NCI-H510A (cell line): ENCODE results near the gene COPZ1.

ENCODE experiments used
- DNase-seq: peaks from one replicate; lab custom pipeline; 2025; lab: John Stamatoyannopoulos, UW

COPZ1 gene

GRCh38 chr12:54359762-54360351 is 34.9 kb downstream of the COPZ1 start:
- DNase-seq = no peak

DNA sequence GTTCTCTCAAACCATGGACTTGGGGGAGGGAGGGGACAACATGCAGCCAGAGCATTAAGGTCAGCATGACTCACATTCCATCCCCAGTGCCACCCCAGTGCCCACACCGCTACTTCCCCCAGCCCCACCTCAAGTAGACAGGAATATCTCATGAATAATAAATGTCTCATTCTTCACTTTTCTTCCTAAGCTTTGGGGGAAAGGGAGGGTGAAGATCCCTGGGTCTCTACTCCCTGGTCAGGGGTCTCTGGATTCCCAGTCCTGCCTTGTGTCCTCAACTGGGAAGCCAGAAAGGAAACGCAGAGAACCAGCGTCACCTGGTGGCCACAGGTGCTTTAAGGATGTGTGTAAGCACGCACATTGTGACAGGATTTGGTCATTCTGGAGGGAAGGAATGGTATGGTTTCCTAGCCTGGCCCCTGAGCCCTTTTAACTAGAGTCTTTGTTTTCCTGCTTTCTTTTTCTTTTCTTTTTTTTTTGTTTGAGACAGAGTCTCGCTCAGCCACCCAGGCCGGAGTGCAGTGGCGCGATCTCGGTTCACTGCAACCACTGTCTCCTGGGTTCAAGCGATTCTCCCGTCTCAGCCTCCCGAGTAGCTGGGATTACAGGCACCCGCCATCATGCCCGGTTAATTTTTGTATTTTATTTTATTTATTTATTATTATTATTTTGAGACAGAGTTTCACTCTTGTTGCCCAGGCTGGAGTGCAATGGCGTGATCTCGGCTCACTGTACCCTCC is 36.0 kb downstream of the COPZ1 start:
- peak; percentile 50 for DNase-seq

DNA sequence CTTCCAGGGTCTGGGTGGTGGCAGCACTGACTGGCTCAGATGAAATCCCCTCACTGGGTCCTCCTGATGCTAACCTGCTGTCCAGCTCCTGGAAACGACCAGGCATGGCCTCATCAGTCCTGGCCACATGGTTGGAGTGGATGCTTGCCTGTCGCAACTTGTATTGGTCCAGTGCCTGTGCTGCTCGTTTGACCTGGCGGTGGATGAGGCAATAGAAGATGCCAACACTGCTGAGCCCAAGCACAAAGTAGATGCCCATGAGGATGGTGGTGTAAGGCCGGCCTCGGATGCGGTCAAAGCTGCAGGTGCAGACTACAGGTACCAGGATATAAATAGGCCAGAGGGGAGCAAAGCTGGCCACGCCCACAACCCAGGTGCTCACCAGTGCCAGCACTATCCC is 38.1 kb downstream of the COPZ1 start:
- no peak for DNase-seq

DNA sequence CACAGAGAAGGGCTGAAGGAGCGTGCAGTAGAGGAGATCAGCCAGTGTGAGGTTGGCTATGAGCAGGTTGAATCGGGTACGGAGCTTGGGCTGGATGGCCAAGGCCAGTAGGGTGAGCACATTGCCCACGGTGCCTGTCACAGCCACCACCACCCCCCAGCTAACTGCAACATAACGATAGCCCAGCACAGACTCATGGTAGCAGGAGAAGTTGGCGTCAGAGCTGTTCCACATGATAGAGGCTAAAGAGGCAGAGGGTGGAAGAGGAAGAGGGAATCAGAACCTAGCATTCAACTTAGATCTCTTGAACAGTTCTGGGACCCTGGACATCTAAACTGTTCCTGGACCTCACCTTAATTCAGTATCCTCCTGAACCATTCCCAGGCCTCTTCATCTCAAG is 38.7 kb downstream of the COPZ1 start:
- no peak for DNase-seq

- no peak for DNase-seq
These were observed 39.5 kb downstream of the COPZ1 start, which contains the start of gene GPR84 for GRCh38 chr12:54364413-54364812. TSS of gene GPR84 (minus strand) at chr12:54364486. CDS start at chr12:54363851, 635 bp downstream.

DNA sequence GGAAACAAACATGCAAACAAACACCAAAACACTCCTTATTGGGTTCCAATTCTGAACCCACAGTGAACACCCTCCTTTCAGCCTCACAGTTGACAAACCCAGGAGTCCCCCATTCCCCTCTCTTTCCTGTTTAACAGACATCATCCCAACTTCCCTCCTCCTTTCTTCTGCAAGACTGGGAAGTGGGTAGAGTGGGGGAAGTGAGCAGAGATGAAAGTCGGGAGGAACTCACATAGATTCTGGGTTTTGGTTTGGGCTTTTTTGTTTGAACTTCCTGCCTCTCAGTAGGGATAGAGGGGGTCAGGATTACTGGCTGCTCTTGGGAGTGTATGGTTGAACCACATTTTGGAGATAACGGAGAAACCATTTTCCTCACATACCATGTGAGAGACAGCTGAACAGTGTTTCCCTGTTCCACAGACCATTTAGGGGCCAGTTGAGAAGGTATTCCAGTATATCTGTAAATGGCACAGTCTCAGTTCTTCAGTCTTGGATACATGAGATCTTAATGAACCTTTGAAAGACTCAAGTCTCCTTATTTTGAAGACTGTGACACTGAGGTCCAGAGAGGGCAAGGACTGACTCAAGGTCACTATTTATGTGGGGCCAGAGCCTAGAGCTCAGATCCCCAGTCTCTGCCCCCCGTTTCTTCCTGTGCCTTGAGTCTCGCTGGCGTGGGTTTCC is 43.2 kb downstream of the COPZ1 start:
- DNase-seq = no peak

DNA sequence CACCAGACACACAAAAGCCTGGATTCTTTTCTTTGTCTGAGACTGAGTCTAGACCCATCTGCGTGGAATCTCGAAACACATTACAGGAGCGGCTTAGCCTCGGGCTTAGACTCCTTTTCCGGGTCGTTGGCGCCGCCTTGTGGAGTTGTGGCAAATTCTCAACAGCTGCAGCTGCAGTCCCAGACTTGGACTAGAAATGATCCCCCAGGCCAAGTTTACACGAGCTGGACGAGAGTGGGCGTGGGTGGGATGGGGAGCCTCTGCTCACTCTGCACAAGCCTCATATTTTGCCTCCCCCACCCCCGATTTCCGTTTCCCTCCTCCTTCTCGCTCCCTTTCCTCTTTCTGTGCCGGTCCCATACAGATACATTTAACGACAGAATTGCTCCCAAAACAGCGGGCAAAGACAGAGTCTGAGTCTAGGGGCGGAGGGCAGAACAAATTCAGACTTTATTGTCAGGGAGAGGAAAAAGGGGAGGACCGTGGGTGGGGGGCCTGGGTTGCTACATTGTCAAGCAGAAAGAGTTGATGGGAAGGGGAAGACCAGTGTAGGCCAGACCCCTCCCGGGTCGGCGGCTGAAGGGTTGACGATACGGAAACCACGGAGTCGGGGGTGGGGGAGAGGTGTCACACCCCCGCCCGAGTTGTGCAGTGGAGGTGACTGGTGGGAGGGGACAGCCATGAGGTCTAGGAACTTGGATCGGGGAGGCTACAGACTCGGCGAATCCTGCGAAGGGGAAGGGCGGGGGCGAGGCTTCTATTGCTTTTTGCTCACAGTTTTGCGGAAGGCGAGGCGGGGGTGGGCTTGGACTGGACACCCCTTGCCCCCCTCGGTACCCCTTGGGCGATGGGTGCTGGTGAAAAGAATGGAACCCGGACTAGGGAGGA is 44.0 kb downstream of the COPZ1 start:
- DNase-seq = peak; percentile 49

DNA sequence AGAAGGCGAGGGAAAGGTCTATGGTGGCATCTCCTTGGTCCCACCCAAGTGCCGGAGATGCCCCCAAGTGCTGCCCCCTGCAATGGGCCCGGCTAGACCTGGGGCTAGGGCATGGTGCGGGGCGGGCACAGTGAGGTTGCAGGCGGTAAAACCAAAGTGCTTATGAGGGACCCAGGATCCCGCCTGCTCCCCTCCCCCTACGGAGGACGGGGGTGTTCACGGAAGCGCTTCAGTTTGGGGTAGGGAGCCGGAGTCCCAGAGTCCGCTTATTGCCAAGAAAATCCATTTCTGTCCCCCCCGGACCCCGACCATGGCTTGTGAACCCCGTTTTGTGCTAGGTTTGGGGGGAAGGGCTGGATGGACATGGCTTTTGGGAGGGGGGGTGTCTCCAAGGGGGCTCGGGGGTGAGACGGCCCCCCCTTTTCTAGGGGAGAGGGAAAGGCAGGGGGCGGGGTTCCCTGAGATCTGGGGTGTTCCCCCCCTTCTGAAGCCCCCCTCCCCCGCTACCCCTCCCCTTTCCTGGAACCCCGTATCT is 44.7 kb downstream of the COPZ1 start:
- no peak for DNase-seq

DNA sequence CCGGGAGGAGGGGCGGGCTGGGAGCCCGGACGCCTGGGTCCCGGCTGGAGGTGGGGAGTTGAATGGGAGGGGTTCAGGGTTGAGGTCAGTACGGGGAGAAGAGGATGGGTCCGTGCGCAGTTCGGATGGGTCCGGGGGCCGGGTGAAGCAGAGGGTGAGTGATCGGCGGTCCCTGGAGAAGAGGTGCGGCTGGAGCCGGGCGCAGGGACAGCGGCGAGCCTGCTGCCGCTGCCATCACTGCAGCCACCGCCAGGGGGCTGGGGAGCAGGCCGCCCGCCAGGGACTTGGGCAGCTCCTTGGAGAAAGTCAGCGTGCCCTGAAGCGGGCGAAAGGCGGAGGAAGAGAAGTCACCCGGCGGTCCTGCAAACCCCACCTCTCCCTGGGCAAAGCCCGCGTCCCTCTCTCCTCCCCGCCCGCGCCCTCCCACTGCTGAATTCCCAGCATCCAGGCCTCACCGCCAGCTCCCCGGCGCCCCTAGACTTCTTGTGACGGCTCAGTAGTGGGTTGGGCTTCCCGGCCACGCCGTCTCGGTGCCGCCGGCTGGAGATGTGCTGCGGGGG is 45.3 kb downstream of the COPZ1 start:
- no peak for DNase-seq

DNA sequence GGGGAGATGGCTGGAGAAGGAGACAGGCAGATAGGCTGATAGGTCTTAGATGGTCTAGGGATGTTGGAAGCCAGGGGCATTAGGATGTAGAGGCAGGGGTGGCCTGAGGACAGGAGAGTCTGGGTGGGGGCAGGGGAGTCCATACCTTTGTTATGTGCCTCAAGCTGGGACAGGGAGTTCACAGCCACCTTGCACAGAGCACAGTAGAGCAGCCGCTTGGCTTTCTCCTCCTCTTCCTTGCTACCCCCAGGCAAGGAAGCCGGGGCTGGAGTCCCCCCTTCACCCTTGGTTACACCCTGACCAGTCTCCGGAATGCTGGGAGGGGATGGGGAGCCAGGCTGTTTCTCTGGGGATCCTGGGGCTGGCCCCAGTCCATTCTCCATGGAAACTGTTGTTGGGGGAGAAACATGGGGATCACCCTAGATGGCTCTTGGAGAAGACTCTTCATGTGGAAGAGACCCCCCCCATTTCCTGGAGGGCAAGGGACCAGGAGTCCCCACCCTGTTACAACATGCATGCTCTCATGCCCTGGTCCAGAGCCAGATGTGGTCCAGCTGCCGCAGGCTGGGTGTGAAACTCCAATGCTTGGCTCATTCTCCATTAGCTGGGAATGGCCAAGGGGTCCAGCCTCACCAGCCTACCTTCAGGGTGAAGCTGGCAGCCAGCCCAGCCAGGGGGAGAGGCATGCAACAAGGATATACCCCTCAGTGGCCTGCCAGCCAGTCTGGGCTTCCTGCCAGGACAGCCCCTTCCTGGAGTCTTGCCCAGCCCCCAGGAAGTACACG is 46.6 kb downstream of the COPZ1 start:
- DNase-seq = peak; percentile 45

GRCh38 chr12:54372113-54372806 is 47.3 kb downstream of the COPZ1 start:
- DNase-seq = no peak

GRCh38 chr12:54373649-54374561 is 49.0 kb downstream of the COPZ1 start:
- no peak for DNase-seq

- peak; percentile 34 for DNase-seq
These were observed 49.8 kb downstream of the COPZ1 start for GRCh38 chr12:54374562-54375258.

DNA sequence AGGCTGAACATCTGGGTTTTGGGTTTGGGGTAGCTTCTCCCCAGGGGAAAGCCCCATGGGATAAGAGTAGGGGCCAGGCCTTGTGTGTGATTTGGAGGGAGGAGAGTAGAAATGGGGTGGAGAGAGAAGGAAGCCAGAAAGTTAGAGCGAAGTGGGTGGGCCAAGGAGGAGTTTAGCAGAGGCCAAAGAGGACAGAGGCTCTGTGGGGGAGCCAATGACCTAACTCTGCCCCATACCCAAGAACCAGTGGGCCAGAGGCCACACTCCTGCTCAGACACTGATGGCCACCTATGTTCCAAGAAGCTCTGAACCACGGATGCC is 50.3 kb downstream of the COPZ1 start:
- DNase-seq = no peak

GRCh38 chr12:54376596-54376995 is 51.7 kb downstream of the COPZ1 start:
- no peak for DNase-seq

DNA sequence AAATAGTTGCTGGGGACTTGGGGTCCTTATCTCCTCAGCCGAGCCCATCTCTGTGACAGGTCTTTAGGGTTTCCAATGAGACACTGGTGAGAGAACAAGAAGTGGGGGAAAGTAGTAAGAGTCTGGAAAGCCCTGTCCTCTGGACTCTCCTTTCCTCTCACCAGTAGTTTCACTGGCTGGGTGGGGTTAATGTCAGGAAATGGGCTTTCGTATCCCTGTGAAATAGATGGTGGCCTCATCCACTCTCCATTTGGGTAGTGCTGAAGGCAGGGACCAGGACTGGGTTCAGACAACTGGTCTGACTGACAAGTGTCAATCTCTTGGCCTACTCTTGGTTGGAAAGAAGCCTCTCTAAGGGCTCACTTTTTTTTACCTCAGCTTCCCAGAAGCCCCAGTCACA is 52.1 kb downstream of the COPZ1 start:
- DNase-seq = no peak

GRCh38 chr12:54377797-54378515 is 53.0 kb downstream of the COPZ1 start:
- DNase-seq = no peak
